Gastroesophageal sphincter (tissue), 4 donors: ENCODE data around the gene SENP8. TPM values are rescaled to one million over a fixed set of nuclear protein-coding genes. Genes with fewer than 3 reads are reported as not detected.
"Not testable (repeated sequence)": the region's sequence is repeated elsewhere in the genome, so short reads cannot be mapped to it uniquely, and the experiment has no call there.

Experiments
- ATAC-seq: fragments of 150-250 bp; one replicate; pipeline ENCODE4 v1.9.1; 2016; ENCODE audit warnings: mild to moderate bottlenecking, moderate library complexity
- H3K27ac ChIP-seq, 4 donors: fragments of 200-600 bp; sonication (generic) in 3 of 4; 1 replicate in 3 of 4; 2 replicates in 1 of 4; pipeline ENCODE4 v1.5.1; 2016 to 2019
- H3K27me3 ChIP-seq: fragments of 200-600 bp; sonication (generic); one replicate; pipeline ENCODE4 v1.5.1; 2019
- H3K36me3 ChIP-seq, 2 donors: fragments of 200-600 bp; sonication (generic); one replicate each; pipeline ENCODE4 v1.5.1; 2019; ENCODE audit warnings: control low read depth in 1 of 2
- H3K4me1 ChIP-seq, 3 donors: fragments of 200-600 bp; sonication (generic); 1 replicate in 2 of 3; 2 replicates in 1 of 3; pipeline ENCODE4 v1.5.1; 2016 to 2019; ENCODE audit warnings: control low read depth in 2 of 3
- H3K4me3 ChIP-seq, 2 donors: fragments of 200-600 bp; sonication (generic); one replicate each; pipeline ENCODE4 v1.5.1; 2019; ENCODE audit warnings: mild to moderate bottlenecking in 1 of 2, moderate library complexity in 1 of 2
- H3K9me3 ChIP-seq, 3 donors: fragments of 200-600 bp; sonication (generic); one replicate each; pipeline ENCODE4 v1.5.1; 2017 to 2019; ENCODE audit warnings: control low read depth in 2 of 3
- CTCF ChIP-seq, 4 experiments: fragments of 200-600 bp in 2 of 4; fragments of 450-650 bp in 2 of 4; sonication (generic) in 1 of 4; IDR thresholded peaks; one replicate each; pipeline ENCODE4 v1.5.1; 2017 to 2019; ENCODE audit warnings: antibody characterized with exemption in 4 of 4, mild to moderate bottlenecking in 2 of 4, moderate library complexity in 2 of 4
- EP300 ChIP-seq: sonication (generic); formaldehyde crosslinking; IDR thresholded peaks from one replicate; pipeline ENCODE4 v1.6.1; 2017; ENCODE audit warnings: antibody characterized with exemption, mild to moderate bottlenecking
- POLR2A ChIP-seq, 2 donors: fragments of 450-650 bp; IDR thresholded peaks; one replicate each; pipeline ENCODE4 v1.6.1; 2017; ENCODE audit warnings: antibody characterized with exemption in 2 of 2, mild to moderate bottlenecking in 2 of 2, moderate library complexity in 1 of 2
- POLR2AphosphoS5 ChIP-seq: sonication (generic); formaldehyde crosslinking; IDR thresholded peaks from one replicate; pipeline ENCODE4 v1.6.1; 2017; ENCODE audit warnings: antibody characterized with exemption
- WGBS, 2 donors: methylation state at CpG; one replicate each; pipeline ENCODE4 v1.1.5; 2018; ENCODE audit warnings: low coverage in 1 of 2; 5-methylcytosine and 5-hydroxymethylcytosine counted together
- total RNA-seq, 4 donors: library from RNA; depleted of rRNA; stranded (reverse); fragments of >200 nt; gene quantifications; one replicate each; pipeline ENCODE4 v1.1.0, GENCODE V29; 2016

SENP8 gene
- total RNA-seq, 4 donors from 2014 or later = 0.92 to 2.8 (median 2.1) TPM

- ATAC-seq = no peak
- no peak overlapping the region for H3K4me3 ChIP-seq
- no peak for TF ChIP-seq POLR2AphosphoS5
- no peak for TF ChIP-seq CTCF (IDR thresholded peaks at IDR 0.05)
- TF ChIP-seq POLR2A (IDR thresholded peaks at IDR 0.05) = no peak
- no peak for TF ChIP-seq EP300
- H3K4me1 ChIP-seq = peaks cover 0 to 37% (median 0%) of the 10 kb centered on the region in 3 donors
- H3K27me3 ChIP-seq = no peaks in the 10 kb centered on the region
- H3K27ac ChIP-seq = no peak overlapping the region
- peaks cover 0 to 7% of the 10 kb centered on the region in 2 donors for H3K36me3 ChIP-seq
- no peaks in the 10 kb centered on the region for H3K9me3 ChIP-seq
- 100% methylated on average over 2 of the region's 3 CpGs; no CpG with 5 or more reads in 1 of the 2 donors for WGBS, 2 donors
Observed at GRCh38 chr15:72092006-72092405, 26.2 kb upstream of the SENP8 start.

GRCh38 chr15:72092691-72093090 lies 25.5 kb upstream of the SENP8 start:
- TF ChIP-seq POLR2A (IDR thresholded peaks at IDR 0.05) (no peak), EP300 (no peak), POLR2AphosphoS5 (no peak), CTCF (IDR thresholded peaks at IDR 0.05) (no peak)
- H3K27ac ChIP-seq = no peak overlapping the region
- no peak for ATAC-seq

GRCh38 chr15:72096796-72097195 lies 21.4 kb upstream of the SENP8 start:
- TF ChIP-seq EP300 = no peak
- TF ChIP-seq POLR2AphosphoS5 = no peak
- TF ChIP-seq POLR2A (IDR thresholded peaks at IDR 0.05) = no peak
- TF ChIP-seq CTCF (IDR thresholded peaks at IDR 0.05) = no peak
- WGBS, 2 donors = 92 to 100% methylated on average over 1 of the region's 1 CpG

More at GRCh38 chr15:72092691-72093090, 25.5 kb upstream of the SENP8 start:
- no peak overlapping the region for H3K4me3 ChIP-seq
- peaks cover 0 to 7% of the 10 kb centered on the region in 2 donors for H3K36me3 ChIP-seq
- H3K9me3 ChIP-seq = no peaks in the 10 kb centered on the region
- H3K4me1 ChIP-seq = peaks cover 0 to 30% (median 0%) of the 10 kb centered on the region in 3 donors
- no peaks in the 10 kb centered on the region for H3K27me3 ChIP-seq

GRCh38 chr15:72098040-72098439 lies 20.2 kb upstream of the SENP8 start:
- ATAC-seq = no peak
- H3K36me3 ChIP-seq = peaks cover 0 to 7% of the 10 kb centered on the region in 2 donors
- no peaks in the 10 kb centered on the region for H3K9me3 ChIP-seq
- H3K27ac ChIP-seq = no peak overlapping the region
- peaks cover 0 to 6% (median under 1%) of the 10 kb centered on the region in 3 donors for H3K4me1 ChIP-seq
- TF ChIP-seq EP300 (no peak), POLR2AphosphoS5 (no peak), POLR2A (IDR thresholded peaks at IDR 0.05) (no peak), CTCF (IDR thresholded peaks at IDR 0.05) (no peak)
- H3K27me3 ChIP-seq = no peaks in the 10 kb centered on the region
- H3K4me3 ChIP-seq = no peak overlapping the region

More at GRCh38 chr15:72096796-72097195, 21.4 kb upstream of the SENP8 start:
- H3K4me1 ChIP-seq = peaks cover 0 to 11% (median 0%) of the 10 kb centered on the region in 3 donors
- H3K27ac ChIP-seq = no peak overlapping the region
- no peak for ATAC-seq
- peaks cover 0 to 7% of the 10 kb centered on the region in 2 donors for H3K36me3 ChIP-seq
- H3K27me3 ChIP-seq = no peaks in the 10 kb centered on the region
- no peak overlapping the region for H3K4me3 ChIP-seq
- H3K9me3 ChIP-seq = no peaks in the 10 kb centered on the region

- H3K27me3 ChIP-seq = no peaks in the 10 kb centered on the region
- no peak overlapping the region for H3K27ac ChIP-seq
- H3K4me3 ChIP-seq = no peak overlapping the region
- no peak for ATAC-seq
- peaks cover 6 to 17% (median 10%) of the 10 kb centered on the region in 3 donors for H3K4me1 ChIP-seq
- peaks cover 0 to 7% of the 10 kb centered on the region in 2 donors for H3K36me3 ChIP-seq
- TF ChIP-seq CTCF (IDR thresholded peaks at IDR 0.05) (no peak), POLR2A (IDR thresholded peaks at IDR 0.05) (no peak), POLR2AphosphoS5 (no peak), EP300 (no peak)
- no peaks in the 10 kb centered on the region for H3K9me3 ChIP-seq
- 97 to 100% methylated on average over 1 to 3 of the region's 4 CpGs for WGBS, 2 donors
Observed at GRCh38 chr15:72099155-72099554, 19.0 kb upstream of the SENP8 start.

GRCh38 chr15:72100551-72100950 lies 17.7 kb upstream of the SENP8 start:
- not testable (repeated sequence) for ATAC-seq, H3K27ac ChIP-seq, H3K27me3 ChIP-seq, H3K9me3 ChIP-seq, H3K4me3 ChIP-seq, H3K36me3 ChIP-seq
- WGBS, 2 donors = no CpG with 5 or more reads among the region's 33 CpGs
- peaks cover 6 to 31% (median 10%) of the 10 kb centered on the region in 3 donors for H3K4me1 ChIP-seq
